Endometrial microvascular endothelial cells (primary cell): ENCODE data around the gene C11orf71. TPM values are rescaled to one million over a fixed set of nuclear protein-coding genes. Genes with fewer than 3 reads are reported as not detected.

ENCODE experiments used
- in situ Hi-C: cut with HindIII; loops from 2 replicates; pipeline ENCODE4 v1.10.0; 2017; ENCODE audit warnings: low sequenced_read_pairs, low pct_unique_long_range_greater_than_20kb; ENCODE audit errors: inconsistent ontology term
- total RNA-seq: library from RNA; depleted of rRNA; stranded (reverse); fragments of >200 nt; gene quantifications from one replicate; pipeline ENCODE4 v1.2.3, GENCODE V29; 2015; ENCODE audit errors: inconsistent ontology term

The C11orf71 gene
- total RNA-seq, 1 donor from 2014 or later: 3.8 TPM

- in situ Hi-C loops: no loop called here
Observed at GRCh38 chr11:114412946-114413345, 12.6 kb upstream of the C11orf71 start.

- in situ Hi-C loops: no loop called here
Observed at GRCh38 chr11:114401311-114401710, 1.0 kb upstream of the C11orf71 start.

GRCh38 chr11:114400915-114401223 lies 558 bp upstream of the C11orf71 start:
- in situ Hi-C loops: no loop called here

GRCh38 chr11:114399490-114400215 lies 658 bp downstream of the C11orf71 start:
- in situ Hi-C loops: no loop called here

GRCh38 chr11:114398303-114398920 lies 1.9 kb downstream of the C11orf71 start:
- in situ Hi-C loops: no loop called here

GRCh38 chr11:114397349-114397982 lies 2.8 kb downstream of the C11orf71 start:
- in situ Hi-C loops: no loop called here

- in situ Hi-C loops: no loop called here
Observed at GRCh38 chr11:114396916-114397315, 3.4 kb downstream of the C11orf71 start.

GRCh38 chr11:114395736-114396135 lies 4.6 kb downstream of the C11orf71 start:
- in situ Hi-C loops: no loop called here

GRCh38 chr11:114392735-114393667 lies 7.3 kb downstream of the C11orf71 start:
- in situ Hi-C loops: no loop called here

- in situ Hi-C loops: no loop called here
Observed at GRCh38 chr11:114386545-114386944, 13.8 kb downstream of the C11orf71 start.

GRCh38 chr11:114386131-114386530 lies 14.2 kb downstream of the C11orf71 start:
- in situ Hi-C loops: no loop called here

- in situ Hi-C loops: no loop called here
Observed at GRCh38 chr11:114384487-114384886, 15.8 kb downstream of the C11orf71 start.

- in situ Hi-C loops: no loop called here
Observed at GRCh38 chr11:114382509-114382908, 17.8 kb downstream of the C11orf71 start.

GRCh38 chr11:114379394-114380069 lies 20.8 kb downstream of the C11orf71 start:
- in situ Hi-C loops: no loop called here

- in situ Hi-C loops: no loop called here
Observed at GRCh38 chr11:114377612-114378267, 22.6 kb downstream of the C11orf71 start.

- in situ Hi-C loops: no loop called here
Observed at GRCh38 chr11:114375052-114375451, 25.3 kb downstream of the C11orf71 start.

- in situ Hi-C loops: no loop called here
Observed at GRCh38 chr11:114368918-114369680, 31.2 kb downstream of the C11orf71 start.
